ENCODE data around the gene ARL14EP. TPM values are rescaled to one million over a fixed set of nuclear protein-coding genes. Genes with fewer than 3 reads are reported as not detected.

ARL14EP gene
- total RNA-seq (2021; ENCODE audit: unreplicated experiment) (22.1 TPM), Bru-seq, nascent RNA (percentile 91 among the genes with signal in this experiment), BruChase-seq, experiment 1, labeled RNA remaining after a 2-hour chase (percentile 91 among the genes with signal in this experiment), BruChase-seq, experiment 2, labeled RNA remaining after a 6-hour chase (percentile 75 among the genes with signal in this experiment)
- polyA plus RNA-seq (2012; ENCODE audit: insufficient read length): 13.9 TPM
- long read RNA-seq, transcript ARL14EP-201 (4 exons, 2,430 nt): major isoform, 49 of 62 reads
- long read RNA-seq, partial matches to known transcripts: 7 of 62 reads
- long read RNA-seq, other reads (novel, unspliced or antisense): 6 of 62 reads

GRCh38 chr11:30322826-30323710 is at the start of gene ARL14EP:
Gene ARL14EP, plus strand, starts transcription at chr11:30323104. Its CDS starts 7,845 bp downstream, at chr11:30330949.
- Histone ChIP-seq H3K4me1 (ENCODE audit: control insufficient read depth, insufficient read depth, low read length) (peaks cover 9% of the 10 kb centered on the region; the same call in 1 of the 2 replicates), H3K4me3 (ENCODE audit: low read depth in 2 of 2, low read length in 2 of 2) (peak within 1 kb of the TSS; percentile 68 to 97), H3K27ac (ENCODE audit: low read length) (peak within 1 kb of the TSS; percentile 87), H3K36me3 (ENCODE audit: control insufficient read depth, insufficient read depth, low read length) (peaks cover 3% of the 10 kb centered on the region), H3K9me3 (ENCODE audit: control insufficient read depth, insufficient read depth, low read depth, low read length) (no peaks in the 10 kb centered on the region), H3K27me3 (ENCODE audit: control insufficient read depth, insufficient read depth, low read length) (no peaks in the 10 kb centered on the region)
- ChIA-PET POLR2A (interaction anchor here (0.5 to 0.7 kb wide), 3 partner anchors 50 to 1653 kb away, joined by 3 to 10 read pairs (median 4); no protein-coding TSS in a partner anchor), CTCF (no interaction called here)
- peak; percentile 100 for ATAC-seq
- intact Hi-C loops (cut with micrococcal nuclease; ENCODE audit: unreplicated experiment) (no loop called here), in situ Hi-C loops (cut with HindIII; ENCODE audit: low pct_unique_long_range_greater_than_20kb, low sequenced_read_pairs) (no loop called here)
- TF ChIP-seq TCF7L2 (IDR thresholded peaks at IDR 0.05; ENCODE audit: low read depth, low read length): peak; percentile 34; the same call in 1 of the 2 replicates
- TF ChIP-seq REST (IDR thresholded peaks at IDR 0.05; ENCODE audit: insufficient read depth in 1 of 2, low read depth in 2 of 2, low read length in 1 of 2): peak; percentile 36 to 72; a peak in 1 of 4 replicates
- TF ChIP-seq POLR2AphosphoS5 (IDR thresholded peaks at IDR 0.05; ENCODE audit: low read depth, low read length): peak; percentile 91
- TF ChIP-seq CTCF (IDR thresholded peaks at IDR 0.05): no peak
- TF ChIP-seq SIN3A (IDR thresholded peaks at IDR 0.05; ENCODE audit: borderline replicate concordance, insufficient read depth, low read depth, low read length): peak; percentile 78; the same call in 1 of the 2 replicates
- DNase-seq (ENCODE audit: low read depth, low spot score): peak; percentile 64
- TSS peak; percentile 89 for BruUV-seq (replicated peaks)

- Histone ChIP-seq H3K36me3 (ENCODE audit: control insufficient read depth, insufficient read depth, low read length) (no peaks in the 10 kb centered on the region), H3K4me3 (ENCODE audit: low read depth in 2 of 2, low read length in 2 of 2) (no peak overlapping the region), H3K4me1 (ENCODE audit: control insufficient read depth, insufficient read depth, low read length) (no peaks in the 10 kb centered on the region), H3K27ac (ENCODE audit: low read length) (no peak overlapping the region), H3K9me3 (ENCODE audit: control insufficient read depth, insufficient read depth, low read depth, low read length) (no peaks in the 10 kb centered on the region), H3K27me3 (ENCODE audit: control insufficient read depth, insufficient read depth, low read length) (no peaks in the 10 kb centered on the region)
- ATAC-seq: no peak
- TF ChIP-seq POLR2AphosphoS5 (IDR thresholded peaks at IDR 0.05; ENCODE audit: low read depth, low read length) (no peak), TCF7L2 (IDR thresholded peaks at IDR 0.05; ENCODE audit: low read depth, low read length) (no peak), REST (IDR thresholded peaks at IDR 0.05; ENCODE audit: insufficient read depth in 1 of 2, low read depth in 2 of 2, low read length in 1 of 2) (no peak), CTCF (IDR thresholded peaks at IDR 0.05) (no peak)
- ChIA-PET CTCF (no interaction called here), POLR2A (no interaction called here)
- no TSS peak for BruUV-seq (replicated peaks)
- intact Hi-C loops (cut with micrococcal nuclease; ENCODE audit: unreplicated experiment): no loop called here
- DNase-seq (ENCODE audit: low read depth, low spot score): no peak
- in situ Hi-C loops (cut with HindIII; ENCODE audit: low pct_unique_long_range_greater_than_20kb, low sequenced_read_pairs): no loop called here
Measured at GRCh38 chr11:30277176-30277575, 45.7 kb upstream of the ARL14EP start.

Data from Panc1 (cell line).